PC-3 (cell line): ENCODE measurements around the gene CACNA1S. TPM values are rescaled to one million over a fixed set of nuclear protein-coding genes. Genes with fewer than 3 reads are reported as not detected.

ENCODE experiments used
- ATAC-seq: fragments of 200-7000 bp; cut with Tn5 transposase; 2 replicates; pipeline ENCODE4 v1.9.1; 2020; ENCODE audit warnings: mild to moderate bottlenecking, moderate library complexity
- BruUV-seq: library from RNA; stranded (reverse); fragments of 400-500 nt; replicated peaks from 2 replicates; lab custom pipeline; 2021; lab: Mats Ljungman, UMichigan
- CTCF ChIA-PET: fragments of 300-600 bp; sonication (Branson Sonifier 250); formaldehyde crosslinking; loops from one replicate; lab custom pipeline; 2022; ENCODE audit warnings: antibody characterized with exemption; lab: Charles Lee
- POLR2A ChIA-PET: fragments of 300-600 bp; sonication (Branson Sonifier 250); formaldehyde crosslinking; loops from one replicate; lab custom pipeline; 2022; ENCODE audit warnings: antibody characterized with exemption; ENCODE audit not compliant: unreplicated experiment; lab: Charles Lee
- DNase-seq: peaks from one replicate; pipeline ENCODE4 v3.0.0-alpha.2; 2015
- H2AFZ ChIP-seq: fragments of 300-600 bp; sonication (generic); 2 replicates; pipeline ENCODE4 v1.6.0; 2016; ENCODE audit warnings: antibody characterized with exemption, low read length
- H3F3A ChIP-seq: fragments of 300-600 bp; sonication (generic); one replicate; pipeline ENCODE4 v1.6.0; 2017; ENCODE audit warnings: antibody characterized with exemption, low read length, control low read depth, mild to moderate bottlenecking; ENCODE audit not compliant: unreplicated experiment
- H3K27ac ChIP-seq: fragments of 300-600 bp; sonication (generic); 2 replicates; pipeline ENCODE4 v1.5.1; 2016; ENCODE audit warnings: mild to moderate bottlenecking, low read length
- H3K27me3 ChIP-seq: fragments of 300-600 bp; sonication (generic); 2 replicates; pipeline ENCODE4 v1.6.1; 2016; ENCODE audit warnings: low read length, mixed read lengths
- H3K36me3 ChIP-seq: fragments of 300-600 bp; sonication (generic); 2 replicates; pipeline ENCODE4 v1.6.1; 2016; ENCODE audit warnings: low read depth, mixed run types, low read length, mixed read lengths
- H3K4me1 ChIP-seq: fragments of 300-600 bp; sonication (generic); 2 replicates; pipeline ENCODE4 v1.5.1; 2016; ENCODE audit warnings: low read length; ENCODE audit not compliant: insufficient read depth
- H3K4me2 ChIP-seq: fragments of 300-600 bp; sonication (generic); 2 replicates; pipeline ENCODE4 v1.6.0; 2016; ENCODE audit warnings: low read length
- H3K4me3 ChIP-seq: fragments of 300-600 bp; sonication (generic); 2 replicates; pipeline ENCODE4 v1.5.1; 2016; ENCODE audit warnings: mild to moderate bottlenecking, low read length, mixed read lengths
- H3K79me2 ChIP-seq: fragments of 300-600 bp; sonication (generic); 2 replicates; pipeline ENCODE4 v1.6.1; 2017; ENCODE audit warnings: low read length, mixed read lengths
- H3K9ac ChIP-seq: fragments of 300-600 bp; sonication (generic); 2 replicates; pipeline ENCODE4 v1.6.0; 2016; ENCODE audit warnings: mild to moderate bottlenecking, low read length
- H3K9me2 ChIP-seq: fragments of 300-600 bp; sonication (generic); replicated peaks from 2 replicates; pipeline ENCODE4 v1.6.1; 2016; ENCODE audit warnings: mixed run types, low read length, mixed read lengths
- H3K9me3 ChIP-seq: fragments of 300-600 bp; sonication (generic); 2 replicates; pipeline ENCODE4 v1.6.1; 2016; ENCODE audit warnings: low read length, mixed read lengths
- H4K20me1 ChIP-seq: fragments of 300-600 bp; sonication (generic); 2 replicates; pipeline ENCODE4 v1.6.1; 2016; ENCODE audit warnings: low read length, mixed read lengths
- CTCF ChIP-seq: fragments of 300-600 bp; sonication (generic); conservative IDR thresholded peaks from 2 replicates; pipeline ENCODE4 v1.5.1; 2017; ENCODE audit warnings: antibody characterized with exemption, low read depth, mild to moderate bottlenecking, low read length
- EZH2 ChIP-seq: fragments of 300-600 bp; sonication (generic); IDR thresholded peaks from one replicate; pipeline ENCODE4 v1.6.1; 2017; ENCODE audit warnings: antibody characterized with exemption, mild to moderate bottlenecking, low read length; ENCODE audit not compliant: unreplicated experiment
- EZH2phosphoT487 ChIP-seq: fragments of 300-600 bp; sonication (generic); IDR thresholded peaks from 2 replicates; pipeline ENCODE4 v1.6.1; 2018; ENCODE audit warnings: mild to moderate bottlenecking, antibody characterized with exemption, low read length, borderline replicate concordance
- intact Hi-C: fragments of 100-400 bp; cut with micrococcal nuclease; formaldehyde crosslinking; loops from 2 replicates; pipeline ENCODE4 v1.9.0; 2023
- total RNA-seq: library from RNA; depleted of rRNA; stranded (reverse); fragments of >200 nt; gene quantifications from 2 replicates; pipeline ENCODE4 v1.2.3, GENCODE V29; 2014

Gene CACNA1S
- total RNA-seq, 1 experiment from 2014 or later, result not detected

GRCh38 chr1:201020721-201021629 is 91.3 kb downstream of the CACNA1S start:
- H3K9me3 ChIP-seq, result no peaks in the 10 kb centered on the region
- peaks cover 49% of the 10 kb centered on the region for H3K27me3 ChIP-seq
- H3K4me2 ChIP-seq, result no peak overlapping the region
- H3K79me2 ChIP-seq, result no peaks in the 10 kb centered on the region
- no peak overlapping the region for H2AFZ ChIP-seq
- TF ChIP-seq CTCF (peak; percentile 63), EZH2phosphoT487 (no peak)
- H3K36me3 ChIP-seq, result no peaks in the 10 kb centered on the region
- H3F3A ChIP-seq, result no peaks in the 10 kb centered on the region
- H3K27ac ChIP-seq, result no peak overlapping the region
- ATAC-seq (peak; percentile 24; the same call in 1 of the 2 replicates), DNase-seq (peak; percentile 47)
- no peaks in the 10 kb centered on the region for H4K20me1 ChIP-seq
- no peaks in the 10 kb centered on the region for H3K9me2 ChIP-seq
- H3K9ac ChIP-seq, result no peak overlapping the region
- BruUV-seq, result no TSS peak
- POLR2A ChIA-PET, result interaction anchor here (0.7 kb wide), 1 partner anchor 175 kb away, joined by 3 read pairs; no protein-coding TSS in a partner anchor
- intact Hi-C loops, result no loop called here
- H3K4me3 ChIP-seq, result no peak overlapping the region
- CTCF ChIA-PET, result interaction anchor here (0.6 to 1.0 kb wide), 5 partner anchors 30 to 134 kb away, joined by 3 to 8 read pairs (median 5); no protein-coding TSS in a partner anchor
- H3K4me1 ChIP-seq, result peaks cover 10% of the 10 kb centered on the region

- BruUV-seq, result no TSS peak
- ChIA-PET POLR2A (interaction anchor here (0.5 to 0.7 kb wide), 2 partner anchors 164 to 176 kb away, joined by 3 to 4 read pairs; no protein-coding TSS in a partner anchor), CTCF (interaction anchor here (0.6 kb wide), 1 partner anchor 47 kb away, joined by 4 read pairs; no protein-coding TSS in a partner anchor)
- no peaks in the 10 kb centered on the region for H4K20me1 ChIP-seq
- no peaks in the 10 kb centered on the region for H3K36me3 ChIP-seq
- intact Hi-C loops, result no loop called here
- H3F3A ChIP-seq, result no peaks in the 10 kb centered on the region
- peaks cover 11% of the 10 kb centered on the region for H3K4me1 ChIP-seq
- no peak overlapping the region for H3K4me2 ChIP-seq
- DNase-seq (no peak), ATAC-seq (no peak)
- TF ChIP-seq EZH2phosphoT487 (no peak), CTCF (no peak), EZH2 (no peak)
- no peaks in the 10 kb centered on the region for H3K9me3 ChIP-seq
- no peak overlapping the region for H3K4me3 ChIP-seq
- peaks cover 49% of the 10 kb centered on the region for H3K27me3 ChIP-seq
- H3K9ac ChIP-seq, result no peak overlapping the region
- no peaks in the 10 kb centered on the region for H3K9me2 ChIP-seq
- no peaks in the 10 kb centered on the region for H3K79me2 ChIP-seq
- H2AFZ ChIP-seq, result no peak overlapping the region
- H3K27ac ChIP-seq, result no peak overlapping the region
These were observed 92.1 kb downstream of the CACNA1S start for GRCh38 chr1:201020040-201020591.
